H1 (cell line): ENCODE results near the gene TACC2. TPM values are rescaled to one million over a fixed set of nuclear protein-coding genes. Genes with fewer than 3 reads are reported as not detected.

ENCODE experiments used
- CTCF ChIA-PET: fragments of 300-600 bp; sonication (Branson Sonifier 250); formaldehyde crosslinking; loops from one replicate; lab custom pipeline; 2021; ENCODE audit not compliant: partially characterized antibody; lab: Charles Lee
- POLR2A ChIA-PET: fragments of 300-600 bp; sonication (Branson Sonifier 250); formaldehyde crosslinking; loops from one replicate; lab custom pipeline; 2021; ENCODE audit warnings: inconsistent platforms; ENCODE audit not compliant: partially characterized antibody; lab: Charles Lee
- DNase-seq, 2 experiments: peaks; one replicate each; pipeline versions ENCODE4 v3.0.0 to v3.0.0-alpha.2; 2010 to 2022; ENCODE audit warnings: low spot score in 2 of 2, low read depth in 1 of 2, mixed read lengths in 1 of 2
- FAIRE-seq: peaks from 2 replicates; lab custom pipeline; 2011; peaks lifted over from hg19 to GRCh38; lab: Jason Lieb, UNC
- H2AFZ ChIP-seq: 2 replicates; pipeline ENCODE4 v1.8.1; 2012; ENCODE audit warnings: low read length, inconsistent platforms
- H2AK5ac ChIP-seq: 2 replicates; pipeline ENCODE4 v1.6.1; 2013; ENCODE audit warnings: low read depth, low read length
- H2BK120ac ChIP-seq: replicated peaks from 2 replicates; pipeline ENCODE3; 2013; ENCODE audit warnings: low read depth, low read length, inconsistent platforms
- H2BK12ac ChIP-seq: 2 replicates; pipeline ENCODE4 v1.6.1; 2013; ENCODE audit warnings: low read depth, low read length
- H2BK15ac ChIP-seq: 2 replicates; pipeline ENCODE4 v1.6.1; 2013; ENCODE audit warnings: low read length
- H2BK20ac ChIP-seq: 2 replicates; pipeline ENCODE4 v1.6.1; 2013; ENCODE audit warnings: low read length
- H2BK5ac ChIP-seq: 2 replicates; pipeline ENCODE4 v1.6.1; 2013; ENCODE audit warnings: low read depth, low read length
- H3K14ac ChIP-seq: 2 replicates; pipeline ENCODE4 v1.6.1; 2013; ENCODE audit warnings: inconsistent platforms; ENCODE audit not compliant: insufficient read length
- H3K18ac ChIP-seq: 2 replicates; pipeline ENCODE4 v1.6.1; 2013; ENCODE audit warnings: low read length; ENCODE audit errors: extremely low read depth
- H3K23ac ChIP-seq: 2 replicates; pipeline ENCODE4 v1.6.1; 2013; ENCODE audit warnings: inconsistent platforms; ENCODE audit not compliant: insufficient read length
- H3K23me2 ChIP-seq: 2 replicates; pipeline ENCODE4 v1.6.1; 2013; ENCODE audit warnings: low read depth, low read length
- H3K27ac ChIP-seq: 2 replicates; pipeline ENCODE4 v1.6.1; 2011; ENCODE audit warnings: low read depth, low read length, inconsistent platforms
- H3K27me3 ChIP-seq, 4 experiments: replicated peaks in 1 of 4; 1 replicate in 1 of 4; 2 replicates in 3 of 4; pipeline versions ENCODE4 v1.6.1 to v1.8.1; 2011 to 2013; ENCODE audit warnings: low read length in 3 of 4, mild to moderate bottlenecking in 3 of 4, inconsistent platforms in 2 of 4, mixed read lengths in 2 of 4, moderate library complexity in 1 of 4; ENCODE audit not compliant: control insufficient read depth in 3 of 4, insufficient read depth in 3 of 4; ENCODE audit errors: extremely low read depth in 1 of 4
- H3K36me3 ChIP-seq, 4 experiments: 2 replicates each; pipeline versions ENCODE4 v1.6.1 to v1.8.1; 2011 to 2013; ENCODE audit warnings: mild to moderate bottlenecking in 4 of 4, low read length in 3 of 4, moderate library complexity in 2 of 4, control low read depth in 1 of 4, inconsistent platforms in 1 of 4; ENCODE audit not compliant: insufficient read depth in 4 of 4, control insufficient read depth in 2 of 4
- H3K4ac ChIP-seq: replicated peaks from 2 replicates; pipeline ENCODE3; 2013; ENCODE audit warnings: low read length, low read depth, mixed read lengths, inconsistent platforms; ENCODE audit not compliant: insufficient read length
- H3K4me1 ChIP-seq, 4 experiments: replicated peaks in 1 of 4; 1 replicate in 1 of 4; 2 replicates in 3 of 4; pipeline versions ENCODE4 v1.6.1 to v1.8.1; 2011 to 2013; ENCODE audit warnings: low read length in 3 of 4, inconsistent platforms in 2 of 4, mixed read lengths in 1 of 4; ENCODE audit not compliant: insufficient read depth in 4 of 4, control insufficient read depth in 3 of 4
- H3K4me2 ChIP-seq, 2 experiments: 2 replicates each; pipeline versions ENCODE4 v1.6.1 to v1.8.1; 2011 to 2013; ENCODE audit warnings: low read depth in 2 of 2, low read length in 2 of 2, control low read depth in 1 of 2, inconsistent platforms in 1 of 2, mild to moderate bottlenecking in 1 of 2; ENCODE audit not compliant: insufficient read depth in 1 of 2
- H3K4me3 ChIP-seq, 4 experiments: fragments of 200-600, 300-600 bp in 1 of 4; sonication (generic), shearing (Covaris generic), sonication (Bioruptor Twin) in 1 of 4; 2 replicates each; pipeline versions ENCODE4 v1.5.1 to v1.8.1; 2011 to 2016; ENCODE audit warnings: low read length in 4 of 4, low read depth in 3 of 4, control low read depth in 2 of 4, inconsistent platforms in 2 of 4, mild to moderate bottlenecking in 2 of 4, mixed read lengths in 1 of 4, moderate library complexity in 1 of 4; ENCODE audit not compliant: insufficient read depth in 2 of 4; ENCODE audit errors: extremely low read depth in 1 of 4
- H3K56ac ChIP-seq: replicated peaks from 2 replicates; pipeline ENCODE3; 2013; ENCODE audit warnings: low read depth, mild to moderate bottlenecking, mixed read lengths, low read length, inconsistent platforms; ENCODE audit not compliant: insufficient read length
- H3K79me1 ChIP-seq: 2 replicates; pipeline ENCODE4 v1.6.1; 2013; ENCODE audit warnings: low read depth, low read length, control low read depth
- H3K79me2 ChIP-seq, 2 experiments: 2 replicates each; pipeline versions ENCODE4 v1.6.1 to v1.8.1; 2012 to 2013; ENCODE audit warnings: low read length in 2 of 2, mild to moderate bottlenecking in 2 of 2, inconsistent platforms in 1 of 2; ENCODE audit not compliant: insufficient read depth in 2 of 2, control insufficient read depth in 1 of 2
- H3K9ac ChIP-seq, 4 experiments: replicated peaks in 1 of 4; 1 replicate in 1 of 4; 2 replicates in 3 of 4; pipeline versions ENCODE4 v1.6.1 to v1.8.1; 2011 to 2013; ENCODE audit warnings: low read depth in 3 of 4, low read length in 3 of 4, control low read depth in 2 of 4, mild to moderate bottlenecking in 2 of 4, moderate library complexity in 2 of 4, inconsistent platforms in 1 of 4; ENCODE audit errors: extremely low read depth in 1 of 4
- H3K9me3 ChIP-seq, 2 experiments: 2 replicates each; pipeline versions ENCODE4 v1.6.1 to v1.8.1; 2012 to 2013; ENCODE audit warnings: mild to moderate bottlenecking in 2 of 2, moderate library complexity in 2 of 2, control low read depth in 1 of 2, inconsistent platforms in 1 of 2, low read depth in 1 of 2, low read length in 1 of 2, mixed read lengths in 1 of 2; ENCODE audit not compliant: insufficient read depth in 2 of 2
- H4K20me1 ChIP-seq, 2 experiments: replicated peaks in 1 of 2; 2 replicates each; pipeline versions ENCODE3 to v1.8.1; 2011 to 2013; ENCODE audit warnings: inconsistent platforms in 2 of 2, low read length in 2 of 2, mild to moderate bottlenecking in 1 of 2; ENCODE audit not compliant: insufficient read depth in 2 of 2, control insufficient read depth in 1 of 2
- H4K5ac ChIP-seq: 2 replicates; pipeline ENCODE4 v1.6.1; 2013; ENCODE audit warnings: low read length, low read depth, mixed read lengths, inconsistent platforms; ENCODE audit not compliant: insufficient read length
- H4K8ac ChIP-seq: 2 replicates; pipeline ENCODE4 v1.8.0; 2013; ENCODE audit warnings: mild to moderate bottlenecking, moderate library complexity, low read length, inconsistent platforms; ENCODE audit not compliant: insufficient read depth; ENCODE audit errors: extremely low read depth
- H4K91ac ChIP-seq: replicated peaks from 2 replicates; pipeline ENCODE3; 2013; ENCODE audit warnings: low read length, mixed read lengths, inconsistent platforms; ENCODE audit not compliant: insufficient read length
- CREB1 ChIP-seq: IDR thresholded peaks from 2 replicates; pipeline ENCODE4 v1.6.1; 2012; ENCODE audit warnings: inconsistent platforms
- WGBS, 2 experiments: shearing (Covaris generic) in 1 of 2; methylation state at CpG; one replicate each; pipeline versions ENCODE4 v1.1.6 to v1.1.7; 2013 to 2015; ENCODE audit warnings: low lambda C conversion rate in 2 of 2, mixed read lengths in 2 of 2, inconsistent platforms in 1 of 2, low coverage in 1 of 2, missing lambda C conversion rate in 1 of 2; ENCODE audit not compliant: insufficient replicate concordance in 2 of 2, insufficient coverage in 1 of 2, insufficient read length in 1 of 2; ENCODE audit errors: extremely low coverage in 1 of 2, missing lambda C conversion rate in 1 of 2; 5-methylcytosine and 5-hydroxymethylcytosine counted together
- polyA plus RNA-seq, 7 experiments: library from polyadenylated mRNA; depleted of rRNA in 3 of 7; stranded (reverse) in 5 of 7; unstranded in 2 of 7; fragments of >200 nt in 5 of 7; fragments of 200-250 nt in 2 of 7; gene quantifications; 1 replicate in 5 of 7; 2 replicates in 1 of 7; 4 replicates in 1 of 7; pipeline versions ENCODE4 v1.2.1 to v1.2.3, GENCODE V29; 2011 to 2013; ENCODE audit warnings: missing spikeins in 2 of 7, mixed read lengths in 2 of 7
- total RNA-seq: library from RNA; stranded (reverse); fragmentation: NEBNext Ultra II Directional; extraction: Animal tissue kit (Norgen Biotek cat#: 25700); gene quantifications from 2 replicates; pipeline ENCODE4 v1.2.1, GENCODE V29; 2021

The TACC2 gene
- total and polyA plus RNA-seq, 2 of the 8 experiments (the other 6 are each of a cell fraction or from before 2014, with no cell fraction given): 21.2 to 46.6 TPM

DNA sequence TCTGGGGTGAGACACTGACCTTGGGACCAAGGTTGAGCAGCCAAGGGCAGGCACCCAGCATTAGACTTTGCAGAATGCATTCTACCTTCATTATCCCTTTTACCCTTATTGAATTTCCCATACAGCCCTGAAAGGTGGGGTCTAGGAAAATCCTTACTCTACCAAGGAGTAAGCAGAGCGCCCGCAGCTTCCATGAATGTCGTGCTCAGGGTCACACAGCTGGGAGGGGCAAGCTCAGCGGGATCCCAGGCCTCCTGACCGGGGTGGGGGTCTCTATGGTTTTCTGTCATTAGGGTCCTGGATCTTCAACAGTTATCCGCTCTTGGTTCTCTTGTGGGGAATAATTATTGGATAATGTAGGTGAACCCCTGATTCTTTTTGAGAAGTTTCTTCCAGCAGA lies 251.4 kb downstream of the TACC2 start:
- no peak overlapping the region for H3K4me3 ChIP-seq
- H3K79me2 ChIP-seq: no peaks in the 10 kb centered on the region
- CTCF ChIA-PET: interaction anchor here (0.5 to 1.1 kb wide), 3 partner anchors 16 to 165 kb away, joined by 3 to 5 read pairs (median 4); no protein-coding TSS in a partner anchor
- no peak overlapping the region for H3K4me2 ChIP-seq
- H3K4me1 ChIP-seq: no peaks in the 10 kb centered on the region
- no peak overlapping the region for H3K23ac ChIP-seq
- no peak overlapping the region for H4K8ac ChIP-seq
- 95% methylated on average over 6 of the region's 6 CpGs; no CpG with 5 or more reads in 1 of the 2 experiments for WGBS, 2 experiments
- no peaks in the 10 kb centered on the region for H3K27me3 ChIP-seq
- H2BK12ac ChIP-seq: no peak overlapping the region
- TF ChIP-seq CREB1: no peak
- H2BK20ac ChIP-seq: no peak overlapping the region
- H3K4ac ChIP-seq: no peak overlapping the region
- H4K20me1 ChIP-seq: peaks cover 0 to 2% of the 10 kb centered on the region in 2 experiments
- H3K14ac ChIP-seq: no peak overlapping the region
- no peaks in the 10 kb centered on the region for H3K23me2 ChIP-seq
- no peaks in the 10 kb centered on the region for H3K9me3 ChIP-seq
- H3K27ac ChIP-seq: no peak overlapping the region
- peaks cover 19 to 49% (median 48%) of the 10 kb centered on the region in 4 experiments for H3K36me3 ChIP-seq
- H4K5ac ChIP-seq: no peak overlapping the region
- no peak overlapping the region for H2BK120ac ChIP-seq
- DNase-seq (no peak), FAIRE-seq (no peak)
- H3K56ac ChIP-seq: no peak overlapping the region
- no peak overlapping the region for H2BK5ac ChIP-seq
- no peak overlapping the region for H3K9ac ChIP-seq
- H4K91ac ChIP-seq: no peak overlapping the region
- no peak overlapping the region for H2AFZ ChIP-seq
- no peak overlapping the region for H3K18ac ChIP-seq
- POLR2A ChIA-PET: no interaction called here
- no peaks in the 10 kb centered on the region for H3K79me1 ChIP-seq
- H2AK5ac ChIP-seq: no peak overlapping the region
- no peak overlapping the region for H2BK15ac ChIP-seq
